ENCODE measurements around the gene NBEAL2. TPM values are rescaled to one million over a fixed set of nuclear protein-coding genes. Genes with fewer than 3 reads are reported as not detected.
A peak's percentile ranks its signal among the peaks of the same experiment; 100 is the strongest.

Gene NBEAL2
- total and polyA plus RNA-seq, 10 of the 15 experiments (the other 5 are each of a cell fraction or from before 2014, with no cell fraction given): 0.07 to 127 (median 29.4) TPM

DNA sequence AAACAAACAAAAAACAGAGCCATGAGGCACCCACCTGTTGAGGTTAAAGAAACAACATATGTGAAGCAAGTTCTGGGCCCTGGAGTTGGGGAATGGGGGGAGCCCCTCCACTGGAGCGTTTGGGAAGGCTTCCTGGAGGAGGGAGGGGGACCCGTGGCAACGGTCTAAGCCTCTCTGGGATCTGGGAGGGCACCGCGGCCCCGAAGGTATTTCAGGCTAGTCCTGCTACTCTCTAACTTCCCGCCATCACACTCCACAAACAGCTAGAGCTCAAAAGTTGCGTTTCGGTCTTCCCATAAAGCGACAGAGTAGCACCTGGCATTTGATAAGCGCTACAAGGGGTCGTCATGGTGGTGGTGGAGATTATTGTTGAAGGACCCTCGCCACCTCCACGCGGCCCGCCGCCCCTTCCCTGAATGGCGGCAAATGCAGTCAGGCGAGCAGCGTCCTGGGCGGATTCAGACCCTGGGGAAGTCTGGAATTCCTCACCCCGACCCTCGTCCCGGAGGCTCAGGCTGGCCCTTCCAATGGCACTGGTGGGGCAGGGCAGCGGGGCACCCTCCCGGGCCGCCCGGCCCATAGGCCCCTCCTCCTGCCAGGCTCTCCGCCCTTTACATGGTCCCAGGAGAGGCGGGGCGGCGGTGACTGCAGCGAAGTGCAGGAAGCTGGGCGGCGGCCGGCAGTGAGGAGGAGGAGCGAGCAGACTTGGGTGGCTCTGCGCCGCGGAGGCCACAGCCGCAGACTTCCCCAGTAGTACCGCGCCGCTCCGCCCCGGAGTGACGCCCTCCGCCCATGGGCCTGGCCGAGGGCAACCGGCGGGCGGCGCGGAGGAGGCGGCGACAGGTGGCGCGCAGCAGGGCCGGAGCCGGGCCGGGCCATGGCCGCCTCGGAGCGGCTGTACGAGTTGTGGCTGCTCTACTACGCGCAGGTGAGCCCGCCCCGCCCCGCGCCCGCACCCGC, at the start of gene NBEAL2 (continued):
- TF ChIP-seq E4F1 (IDR thresholded peaks at IDR 0.05; ENCODE audit: borderline replicate concordance, partially characterized antibody) (no peak), SMAD5 (IDR thresholded peaks at IDR 0.05; ENCODE audit: low read depth) (0 out of 2 replicates have a peak, but pooled peaks have one; percentile 47), DPF2 (IDR thresholded peaks at IDR 0.05) (peak; percentile 88), SIN3A (IDR thresholded peaks at IDR 0.05; ENCODE audit: low read depth, low read length) (peak; percentile 43; the same call in 1 of the 2 replicates), SRF (IDR thresholded peaks at IDR 0.05; ENCODE audit: low read depth in 2 of 2, low read length in 2 of 2) (no peak), YY1 (IDR thresholded peaks at IDR 0.05; ENCODE audit: low read depth, low read length) (peak; percentile 81), MXI1 (IDR thresholded peaks at IDR 0.05; ENCODE audit: low read depth, low read length) (peak; percentile 83), CEBPB (IDR thresholded peaks at IDR 0.05; ENCODE audit: borderline replicate concordance in 1 of 2, low read depth in 2 of 2, low read length in 2 of 2) (no peak), ZNF24 (IDR thresholded peaks at IDR 0.05) (peak; percentile 67; the same call in 1 of the 2 replicates), MEF2A (IDR thresholded peaks at IDR 0.05; ENCODE audit: insufficient read depth, low read depth, low read length) (no peak), NR2F1 (conservative IDR thresholded peaks at IDR 0.05) (peak; percentile 87), NR2C2 (IDR thresholded peaks at IDR 0.05; ENCODE audit: borderline replicate concordance, control insufficient read depth, insufficient read length, low read depth) (no peak), CTCF (IDR thresholded peaks at IDR 0.05 in 2 of 3, conservative IDR thresholded peaks at IDR 0.05 in 1 of 3; ENCODE audit: control insufficient read depth in 2 of 3, extremely low read depth in 1 of 3, insufficient read depth in 1 of 3, low read depth in 3 of 3, low read length in 3 of 3) (peak in 1 of 3 experiments; percentile 18; a peak in 1 of 6 replicates), ZNF384 (IDR thresholded peaks at IDR 0.05; ENCODE audit: borderline replicate concordance, low read depth, low read length) (no peak), MYB (IDR thresholded peaks at IDR 0.05; ENCODE audit: borderline replicate concordance, low read depth, low read length) (no peak), MEF2B (IDR thresholded peaks at IDR 0.05; ENCODE audit: partially characterized antibody, poor library complexity, severe bottlenecking) (peak; percentile 68)
- TF ChIP-seq, protein P1, sequence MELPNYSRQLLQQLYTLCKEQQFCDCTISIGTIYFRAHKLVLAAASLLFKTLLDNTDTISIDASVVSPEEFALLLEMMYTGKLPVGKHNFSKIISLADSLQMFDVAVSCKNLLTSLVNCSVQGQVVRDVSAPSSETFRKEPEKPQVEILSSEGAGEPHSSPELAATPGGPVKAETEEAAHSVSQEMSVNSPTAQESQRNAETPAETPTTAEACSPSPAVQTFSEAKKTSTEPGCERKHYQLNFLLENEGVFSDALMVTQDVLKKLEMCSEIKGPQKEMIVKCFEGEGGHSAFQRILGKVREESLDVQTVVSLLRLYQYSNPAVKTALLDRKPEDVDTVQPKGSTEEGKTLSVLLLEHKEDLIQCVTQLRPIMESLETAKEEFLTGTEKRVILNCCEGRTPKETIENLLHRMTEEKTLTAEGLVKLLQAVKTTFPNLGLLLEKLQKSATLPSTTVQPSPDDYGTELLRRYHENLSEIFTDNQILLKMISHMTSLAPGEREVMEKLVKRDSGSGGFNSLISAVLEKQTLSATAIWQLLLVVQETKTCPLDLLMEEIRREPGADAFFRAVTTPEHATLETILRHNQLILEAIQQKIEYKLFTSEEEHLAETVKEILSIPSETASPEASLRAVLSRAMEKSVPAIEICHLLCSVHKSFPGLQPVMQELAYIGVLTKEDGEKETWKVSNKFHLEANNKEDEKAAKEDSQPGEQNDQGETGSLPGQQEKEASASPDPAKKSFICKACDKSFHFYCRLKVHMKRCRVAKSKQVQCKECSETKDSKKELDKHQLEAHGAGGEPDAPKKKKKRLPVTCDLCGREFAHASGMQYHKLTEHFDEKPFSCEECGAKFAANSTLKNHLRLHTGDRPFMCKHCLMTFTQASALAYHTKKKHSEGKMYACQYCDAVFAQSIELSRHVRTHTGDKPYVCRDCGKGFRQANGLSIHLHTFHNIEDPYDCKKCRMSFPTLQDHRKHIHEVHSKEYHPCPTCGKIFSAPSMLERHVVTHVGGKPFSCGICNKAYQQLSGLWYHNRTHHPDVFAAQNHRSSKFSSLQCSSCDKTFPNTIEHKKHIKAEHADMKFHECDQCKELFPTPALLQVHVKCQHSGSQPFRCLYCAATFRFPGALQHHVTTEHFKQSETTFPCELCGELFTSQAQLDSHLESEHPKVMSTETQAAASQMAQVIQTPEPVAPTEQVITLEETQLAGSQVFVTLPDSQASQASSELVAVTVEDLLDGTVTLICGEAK (IDR thresholded peaks at IDR 0.05; ENCODE audit: borderline replicate concordance): no peak
- TF ChIP-seq, protein P2, sequence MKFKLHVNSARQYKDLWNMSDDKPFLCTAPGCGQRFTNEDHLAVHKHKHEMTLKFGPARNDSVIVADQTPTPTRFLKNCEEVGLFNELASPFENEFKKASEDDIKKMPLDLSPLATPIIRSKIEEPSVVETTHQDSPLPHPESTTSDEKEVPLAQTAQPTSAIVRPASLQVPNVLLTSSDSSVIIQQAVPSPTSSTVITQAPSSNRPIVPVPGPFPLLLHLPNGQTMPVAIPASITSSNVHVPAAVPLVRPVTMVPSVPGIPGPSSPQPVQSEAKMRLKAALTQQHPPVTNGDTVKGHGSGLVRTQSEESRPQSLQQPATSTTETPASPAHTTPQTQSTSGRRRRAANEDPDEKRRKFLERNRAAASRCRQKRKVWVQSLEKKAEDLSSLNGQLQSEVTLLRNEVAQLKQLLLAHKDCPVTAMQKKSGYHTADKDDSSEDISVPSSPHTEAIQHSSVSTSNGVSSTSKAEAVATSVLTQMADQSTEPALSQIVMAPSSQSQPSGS (IDR thresholded peaks at IDR 0.05; ENCODE audit: low read length): no peak

Measured in GM12878 (cell line).